Lung (tissue), 12 donors: ENCODE data around the gene CRYAA. TPM values are rescaled to one million over a fixed set of nuclear protein-coding genes. Genes with fewer than 3 reads are reported as not detected.
A peak's percentile ranks its signal among the peaks of the same experiment; 100 is the strongest.

ENCODE experiments used
- ATAC-seq: fragments of 200-7000 bp; cut with Tn5 transposase; one replicate; pipeline ENCODE4 v1.9.1; 2020; ENCODE audit warnings: moderate number of reproducible peaks; ENCODE audit not compliant: insufficient read depth, low FRiP score
- DNase-seq, 3 donors: peaks; one replicate each; pipeline ENCODE4 v3.0.0-alpha.2; 2013 to 2017
- H3K27ac ChIP-seq, 2 donors: one replicate each; pipeline ENCODE4 v1.5.1; 2013; ENCODE audit warnings: mild to moderate bottlenecking in 2 of 2, moderate library complexity in 2 of 2, control low read depth in 1 of 2, inconsistent platforms in 1 of 2, low read depth in 1 of 2, low read length in 1 of 2
- H3K27me3 ChIP-seq, 3 donors: one replicate each; pipeline ENCODE4 v1.5.1; 2013; ENCODE audit warnings: low read length in 2 of 3; ENCODE audit not compliant: control insufficient read depth in 3 of 3, insufficient read depth in 3 of 3
- H3K36me3 ChIP-seq, 4 donors: one replicate each; pipeline ENCODE4 v1.5.1; 2013; ENCODE audit warnings: low read length in 4 of 4, mild to moderate bottlenecking in 1 of 4, moderate library complexity in 1 of 4; ENCODE audit not compliant: control insufficient read depth in 4 of 4, insufficient read depth in 4 of 4
- H3K4me1 ChIP-seq, 5 donors: one replicate each; pipeline ENCODE4 v1.5.1; 2013; ENCODE audit warnings: low read length in 5 of 5, mild to moderate bottlenecking in 2 of 5, moderate library complexity in 1 of 5; ENCODE audit not compliant: control insufficient read depth in 5 of 5, insufficient read depth in 5 of 5
- H3K4me3 ChIP-seq: one replicate; pipeline ENCODE4 v1.5.1; 2013; ENCODE audit warnings: mild to moderate bottlenecking, control low read depth, moderate library complexity
- H3K9ac ChIP-seq, 2 donors: one replicate each; pipeline ENCODE4 v1.5.1; 2013; ENCODE audit warnings: low read length in 2 of 2, control low read depth in 1 of 2; ENCODE audit not compliant: insufficient read depth in 1 of 2
- H3K9me3 ChIP-seq, 4 donors: one replicate each; pipeline ENCODE4 v1.5.1; 2013; ENCODE audit warnings: low read length in 3 of 4, mild to moderate bottlenecking in 1 of 4, moderate library complexity in 1 of 4; ENCODE audit not compliant: control insufficient read depth in 4 of 4, insufficient read depth in 3 of 4
- WGBS, 2 donors: extraction: QIAGEN DNeasy Blood & Tissue Kit; methylation state at CpG; one replicate each; pipeline ENCODE4 v1.1.7; 2013; 5-methylcytosine and 5-hydroxymethylcytosine counted together
- polyA plus RNA-seq, 2 donors: library from polyadenylated mRNA; stranded (reverse); fragments of 200-250 nt; gene quantifications; one replicate each; pipeline ENCODE4 v1.2.1, GENCODE V29; 2013
- total RNA-seq, 2 donors: library from RNA; depleted of rRNA in 1 of 2; stranded (reverse); fragments of >200 nt in 1 of 2; gene quantifications; one replicate each; pipeline ENCODE4 v1.2.1, GENCODE V29; 2014 to 2021
- TF ChIP-seq, protein P1 (sequence below): IDR thresholded peaks from 2 replicates; pipeline ENCODE4 v1.5.1; 2012; ENCODE audit warnings: mild to moderate bottlenecking; ENCODE audit errors: control extremely low read depth, extremely low read depth
- donor health status: control.
- donor health status: control.
- donor health status: Bipolar disorder and iron deficiency.
- donor health status: healthy.
- donor health status: DM: yes; HTN: yes; CAD: no.

The CRYAA gene
- total and polyA plus RNA-seq, 4 donors: not detected

DNA sequence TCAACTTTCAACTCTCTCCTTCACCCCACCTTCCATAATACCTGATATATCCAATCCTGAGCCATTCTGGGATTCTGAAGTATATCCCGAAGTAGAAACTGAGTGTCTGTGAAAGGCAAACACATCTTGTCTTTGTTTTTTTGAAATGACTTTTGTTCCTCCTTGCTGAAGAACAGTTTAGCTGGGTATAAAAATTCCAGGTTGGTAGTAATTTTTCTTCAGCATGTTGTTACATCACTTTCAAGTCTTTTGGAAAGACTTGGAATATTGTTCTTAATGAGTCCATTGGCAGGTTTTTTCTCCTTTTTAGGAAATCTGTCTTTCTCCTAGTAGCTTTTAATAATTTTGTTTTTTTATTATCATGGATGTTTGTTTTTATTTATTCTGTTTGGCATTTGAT is 32.7 kb downstream of the CRYAA start:
- peaks cover 0 to 5% (median 2%) of the 10 kb centered on the region in 5 donors for H3K4me1 ChIP-seq
- no peak for ATAC-seq
- H3K9ac ChIP-seq: no peak overlapping the region
- peaks cover 0 to 11% (median 1%) of the 10 kb centered on the region in 4 donors for H3K9me3 ChIP-seq
- H3K27ac ChIP-seq: no peak overlapping the region
- TF ChIP-seq, protein P1, sequence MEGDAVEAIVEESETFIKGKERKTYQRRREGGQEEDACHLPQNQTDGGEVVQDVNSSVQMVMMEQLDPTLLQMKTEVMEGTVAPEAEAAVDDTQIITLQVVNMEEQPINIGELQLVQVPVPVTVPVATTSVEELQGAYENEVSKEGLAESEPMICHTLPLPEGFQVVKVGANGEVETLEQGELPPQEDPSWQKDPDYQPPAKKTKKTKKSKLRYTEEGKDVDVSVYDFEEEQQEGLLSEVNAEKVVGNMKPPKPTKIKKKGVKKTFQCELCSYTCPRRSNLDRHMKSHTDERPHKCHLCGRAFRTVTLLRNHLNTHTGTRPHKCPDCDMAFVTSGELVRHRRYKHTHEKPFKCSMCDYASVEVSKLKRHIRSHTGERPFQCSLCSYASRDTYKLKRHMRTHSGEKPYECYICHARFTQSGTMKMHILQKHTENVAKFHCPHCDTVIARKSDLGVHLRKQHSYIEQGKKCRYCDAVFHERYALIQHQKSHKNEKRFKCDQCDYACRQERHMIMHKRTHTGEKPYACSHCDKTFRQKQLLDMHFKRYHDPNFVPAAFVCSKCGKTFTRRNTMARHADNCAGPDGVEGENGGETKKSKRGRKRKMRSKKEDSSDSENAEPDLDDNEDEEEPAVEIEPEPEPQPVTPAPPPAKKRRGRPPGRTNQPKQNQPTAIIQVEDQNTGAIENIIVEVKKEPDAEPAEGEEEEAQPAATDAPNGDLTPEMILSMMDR: no peak
- no peak overlapping the region for H3K4me3 ChIP-seq
- no peaks in the 10 kb centered on the region for H3K36me3 ChIP-seq
- no peaks in the 10 kb centered on the region for H3K27me3 ChIP-seq
- no peak for DNase-seq
- WGBS, 2 donors: 77 to 87% methylated on average over 1 of the region's 1 CpG

DNA sequence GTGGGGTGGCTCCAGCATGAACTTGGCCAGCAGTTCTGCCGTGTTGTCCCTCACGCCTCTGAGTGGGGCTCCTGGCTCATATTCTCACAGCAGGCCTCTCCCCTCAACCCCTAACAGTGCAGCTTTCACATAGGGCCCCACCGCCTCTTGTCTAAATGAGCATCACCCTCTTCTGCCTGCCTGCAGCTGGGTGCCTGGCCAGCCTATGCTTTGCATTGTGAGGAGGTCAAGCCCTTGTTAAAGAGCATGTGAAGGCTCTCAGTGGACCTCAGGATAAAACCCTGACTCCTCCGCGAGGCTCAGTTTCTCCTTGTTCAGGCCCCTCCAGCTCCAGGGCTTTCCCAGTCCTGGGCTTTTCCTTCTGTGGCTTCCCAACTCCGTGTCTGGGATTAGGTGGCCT is 34.8 kb downstream of the CRYAA start:
- 82 to 84% methylated on average over 6 of the region's 6 CpGs for WGBS, 2 donors
- ATAC-seq: no peak
- Histone ChIP-seq H3K4me1 (no peaks in the 10 kb centered on the region), H3K36me3 (no peaks in the 10 kb centered on the region), H3K27ac (no peak overlapping the region), H3K4me3 (no peak overlapping the region), H3K27me3 (no peaks in the 10 kb centered on the region), H3K9ac (no peak overlapping the region), H3K9me3 (peaks cover 0 to 11% (median 1%) of the 10 kb centered on the region in 4 donors)
- TF ChIP-seq, protein P1: no peak
- DNase-seq: peak in 1 of 3 donors; percentile 4

DNA sequence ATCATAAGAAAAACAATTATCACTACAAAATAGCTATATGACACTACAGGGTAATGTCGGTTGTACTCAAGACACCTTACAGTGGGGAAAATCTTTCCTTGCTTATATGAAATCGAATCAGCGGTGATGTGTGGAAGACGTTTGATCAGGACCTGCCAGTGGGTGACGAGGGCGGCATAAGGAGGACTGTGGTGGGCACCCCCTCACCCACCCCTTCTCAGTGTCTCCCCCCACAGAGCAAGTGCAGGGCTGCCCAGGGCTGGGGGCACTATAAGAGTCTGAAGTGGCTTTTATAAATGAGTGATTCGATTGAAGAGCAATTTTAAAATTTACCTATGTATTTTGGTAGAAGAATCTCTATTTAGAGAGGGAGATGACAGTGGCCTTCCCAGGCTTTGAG is 35.8 kb downstream of the CRYAA start:
- WGBS, 2 donors: 92 to 93% methylated on average over 7 of the region's 7 CpGs

More for the DNA sequence above, 35.8 kb downstream of the CRYAA start:
- Histone ChIP-seq H3K4me3 (no peak overlapping the region), H3K27me3 (no peaks in the 10 kb centered on the region), H3K36me3 (no peaks in the 10 kb centered on the region), H3K4me1 (no peaks in the 10 kb centered on the region), H3K9ac (no peak overlapping the region), H3K27ac (no peak overlapping the region), H3K9me3 (peaks cover 0 to 11% (median 1%) of the 10 kb centered on the region in 4 donors)
- ATAC-seq: no peak
- peak in 1 of 3 donors; percentile 2 for DNase-seq
- TF ChIP-seq, protein P1: no peak
